GM18909 (cell line): ENCODE data around the gene CD164L2.
"Not testable (repeated sequence)": the region's sequence is repeated elsewhere in the genome, so short reads cannot be mapped to it uniquely, and the experiment has no call there.

Experiments
- ATAC-seq: cut with Tn5 transposase; IDR thresholded peaks from one replicate; pipeline ENCODE4 v1.9.1; 2021; ENCODE audit warnings: mild to moderate bottlenecking; ENCODE audit not compliant: unreplicated experiment, poor library complexity

Gene CD164L2

DNA sequence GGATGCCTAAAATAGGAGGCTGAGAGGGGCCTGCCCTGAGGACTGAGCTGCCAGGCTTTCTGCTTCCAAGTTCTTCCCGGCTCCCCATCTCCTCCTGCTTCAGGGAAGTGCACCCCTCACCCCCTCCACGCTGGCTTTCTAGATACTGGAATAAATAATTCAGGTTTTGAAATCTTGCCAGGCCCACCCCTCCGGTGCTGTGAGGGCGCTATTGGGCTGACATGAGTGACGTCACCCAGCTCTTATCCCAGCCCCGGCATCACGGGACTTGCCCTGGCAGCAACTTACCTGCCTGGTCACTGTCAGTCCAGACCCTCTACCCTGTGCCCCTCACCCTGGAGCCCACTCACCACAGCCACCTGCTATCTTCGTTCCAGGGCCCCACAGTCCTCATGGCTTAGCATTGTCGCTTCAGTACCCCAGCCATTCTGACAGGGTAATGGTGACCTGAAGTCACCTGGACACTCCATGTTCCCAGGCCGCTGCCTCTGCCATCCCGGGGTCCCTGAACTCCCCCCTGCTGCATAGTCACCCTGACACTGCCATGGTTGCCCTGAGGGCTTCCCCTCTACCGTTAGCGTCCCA lies 8.5 kb upstream of the CD164L2 start:
- ATAC-seq, result no peak

GRCh38 chr1:27388337-27389005 lies 5.3 kb upstream of the CD164L2 start:
- no peak for ATAC-seq

DNA sequence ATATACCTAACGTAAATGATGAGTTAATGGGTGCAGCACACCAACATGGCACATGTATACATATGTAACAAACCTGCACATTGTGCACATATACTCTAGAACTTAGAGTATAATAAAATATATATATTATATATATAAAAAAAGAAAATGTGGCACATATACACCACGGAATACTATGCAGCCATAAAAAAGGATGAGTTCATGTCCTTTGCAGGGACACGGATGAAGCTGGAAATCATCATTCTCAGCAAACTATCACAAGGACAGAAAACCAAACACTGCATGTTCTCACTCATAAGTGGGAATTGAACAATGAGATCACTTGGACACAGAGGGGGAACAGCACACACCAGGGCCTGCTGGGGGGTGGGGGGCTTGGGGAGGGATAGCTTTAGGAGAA lies 1.7 kb upstream of the CD164L2 start:
- not testable (repeated sequence) for ATAC-seq

- no peak for ATAC-seq
Measured at GRCh38 chr1:27383661-27384060, 528 bp upstream of the CD164L2 start.

DNA sequence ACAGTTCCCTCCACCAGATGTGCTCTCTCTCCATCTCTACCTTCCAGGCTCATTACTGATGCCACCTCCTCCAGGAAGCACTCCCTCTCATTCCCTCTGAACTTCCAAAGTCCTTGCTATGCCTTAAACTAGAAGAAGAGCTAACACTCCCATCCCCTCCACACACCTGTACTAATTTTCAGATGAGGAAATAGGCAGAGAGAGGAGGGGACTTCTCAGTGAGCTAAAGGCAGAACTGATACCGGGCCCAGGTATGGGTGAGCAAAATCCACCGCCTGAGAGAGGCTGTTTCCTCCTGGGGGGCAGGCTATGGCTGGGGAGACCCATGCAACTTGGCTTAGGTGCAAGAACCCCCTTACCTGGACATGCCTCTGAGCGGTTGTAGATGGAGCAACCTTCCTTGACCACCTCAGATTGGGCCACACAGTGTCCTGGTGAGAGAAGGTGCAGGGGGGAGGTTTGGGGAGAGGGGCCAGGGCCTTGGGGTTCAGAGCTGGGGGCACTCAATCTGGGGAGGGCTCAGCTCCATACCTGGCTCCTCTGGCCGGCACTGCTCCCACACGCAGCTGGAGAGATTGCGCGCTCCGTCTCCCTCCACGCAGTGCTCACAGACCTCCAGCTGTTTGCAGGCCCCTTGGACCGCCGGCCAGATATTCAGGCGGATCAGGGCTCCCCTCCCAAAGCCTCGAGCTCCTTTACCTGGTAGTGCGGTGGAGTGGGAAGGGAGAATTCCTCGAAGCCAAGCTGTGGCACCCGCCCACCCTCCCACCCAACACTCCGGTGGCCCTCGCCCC lies 967 bp downstream of the CD164L2 start:
- no peak for ATAC-seq

DNA sequence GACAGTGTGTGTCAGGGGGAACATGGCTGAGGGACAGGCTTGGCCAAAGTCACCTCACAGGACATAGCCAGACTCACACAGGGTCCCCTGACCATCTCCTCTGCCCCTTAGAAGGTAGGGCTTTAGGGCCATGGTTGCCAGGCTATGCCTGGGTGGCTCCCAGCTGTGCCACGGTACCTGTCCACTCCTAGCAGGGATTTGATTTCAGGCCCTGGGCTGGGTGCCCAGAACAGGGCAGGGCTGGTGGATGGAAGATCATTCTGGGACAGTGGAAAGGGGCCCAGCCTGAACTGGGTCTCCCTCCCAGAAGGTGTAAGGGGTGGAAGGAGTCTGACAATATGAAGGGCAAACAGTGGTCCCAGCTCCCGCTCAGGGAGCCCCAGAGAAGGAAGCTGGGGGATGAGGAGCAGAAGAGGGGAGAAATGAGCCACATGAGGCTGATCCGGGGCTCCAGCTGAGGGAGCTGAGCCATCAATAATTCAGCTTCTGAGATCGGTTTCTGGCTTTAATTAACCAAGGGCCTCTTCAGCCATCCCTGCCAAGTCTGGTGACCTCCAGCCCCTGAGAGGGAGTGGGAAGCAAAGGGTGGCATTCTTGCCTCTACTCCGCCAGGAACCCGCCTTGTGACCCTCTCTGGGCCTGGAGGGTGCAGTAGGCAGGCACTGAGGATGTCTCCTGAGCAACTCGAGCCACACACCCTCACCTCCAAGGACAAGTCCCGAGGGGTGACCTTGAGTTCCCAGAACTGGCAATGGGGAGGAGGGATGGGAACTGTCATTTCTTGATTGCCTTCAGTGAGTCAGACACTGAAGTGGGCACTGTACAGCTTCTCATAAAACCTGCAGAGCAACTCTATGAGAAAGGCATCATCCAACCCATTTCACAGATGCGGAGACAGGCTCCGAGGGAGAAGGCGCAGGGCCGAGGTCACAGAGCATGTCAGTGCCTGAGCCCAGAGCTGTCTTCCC lies 2.1 kb downstream of the CD164L2 start:
- no peak for ATAC-seq

DNA sequence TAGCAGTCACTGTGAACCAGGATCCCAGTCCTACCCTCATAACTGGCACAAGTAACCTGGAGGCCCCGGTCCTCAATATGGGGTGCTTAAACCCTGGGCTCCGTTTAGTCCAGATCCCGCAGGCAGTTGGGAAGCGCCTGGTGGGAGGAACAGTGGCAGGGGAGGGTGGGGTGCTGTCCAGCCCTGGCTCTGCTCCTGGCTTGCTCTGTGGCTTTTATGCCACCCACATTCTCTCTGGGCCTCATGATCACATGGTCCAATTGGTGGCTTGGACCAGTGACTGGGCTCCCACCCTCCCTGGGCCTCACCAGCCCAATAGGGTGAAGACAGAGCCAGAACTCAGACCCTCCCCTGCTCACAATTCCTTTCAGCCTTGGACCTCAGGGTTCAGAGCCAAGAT lies 2.9 kb downstream of the CD164L2 start:
- no peak for ATAC-seq

- ATAC-seq, result no peak
Measured at GRCh38 chr1:27379564-27380122, 3.5 kb downstream of the CD164L2 start.

GRCh38 chr1:27377760-27378495 lies 5.2 kb downstream of the CD164L2 start:
- no peak for ATAC-seq

DNA sequence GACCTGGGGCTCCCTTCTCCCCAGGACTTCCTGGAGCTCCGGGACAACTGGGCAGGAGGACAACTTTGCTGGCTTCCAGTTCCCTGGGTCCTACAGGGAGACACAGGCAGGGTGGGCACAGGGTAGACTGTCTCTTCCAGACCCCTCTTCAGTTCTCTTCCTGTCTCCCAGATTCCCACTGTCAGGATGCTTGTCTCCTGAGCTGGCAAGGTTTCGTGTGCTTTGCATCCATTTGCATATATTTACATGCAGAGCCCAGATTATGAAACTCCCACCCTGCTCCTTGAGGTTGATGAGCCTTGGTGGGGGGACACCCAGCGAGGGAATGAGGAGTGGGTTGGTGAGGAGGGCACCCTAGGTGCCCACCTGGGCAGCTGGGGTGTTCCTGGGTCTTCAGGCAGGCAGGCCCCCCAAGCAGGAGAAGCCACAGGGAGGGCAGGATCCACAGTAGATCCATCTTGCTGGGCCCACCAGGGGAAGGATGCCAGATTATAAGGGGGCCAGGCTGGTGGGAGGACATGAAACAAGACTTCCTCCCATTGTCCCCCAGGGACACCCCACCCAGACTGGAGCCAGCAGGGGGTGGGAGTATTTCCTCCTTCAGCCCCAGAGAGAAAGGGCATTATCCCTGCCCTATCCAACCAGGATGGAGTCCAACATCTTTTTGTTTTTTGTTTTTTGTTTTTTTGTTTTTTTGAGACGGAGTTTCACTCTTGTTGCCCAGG lies 8.6 kb downstream of the CD164L2 start, which contains the start of gene FCN3:
TSS of gene FCN3 (minus strand) at position 463 of the 725 bp plus-strand sequence. CDS start at position 457, 6 bp downstream.
- no peak for ATAC-seq

- no peak for ATAC-seq
Measured at GRCh38 chr1:27372808-27373690, 10.1 kb downstream of the CD164L2 start.

GRCh38 chr1:27372022-27372807 lies 10.9 kb downstream of the CD164L2 start:
- no peak for ATAC-seq

DNA sequence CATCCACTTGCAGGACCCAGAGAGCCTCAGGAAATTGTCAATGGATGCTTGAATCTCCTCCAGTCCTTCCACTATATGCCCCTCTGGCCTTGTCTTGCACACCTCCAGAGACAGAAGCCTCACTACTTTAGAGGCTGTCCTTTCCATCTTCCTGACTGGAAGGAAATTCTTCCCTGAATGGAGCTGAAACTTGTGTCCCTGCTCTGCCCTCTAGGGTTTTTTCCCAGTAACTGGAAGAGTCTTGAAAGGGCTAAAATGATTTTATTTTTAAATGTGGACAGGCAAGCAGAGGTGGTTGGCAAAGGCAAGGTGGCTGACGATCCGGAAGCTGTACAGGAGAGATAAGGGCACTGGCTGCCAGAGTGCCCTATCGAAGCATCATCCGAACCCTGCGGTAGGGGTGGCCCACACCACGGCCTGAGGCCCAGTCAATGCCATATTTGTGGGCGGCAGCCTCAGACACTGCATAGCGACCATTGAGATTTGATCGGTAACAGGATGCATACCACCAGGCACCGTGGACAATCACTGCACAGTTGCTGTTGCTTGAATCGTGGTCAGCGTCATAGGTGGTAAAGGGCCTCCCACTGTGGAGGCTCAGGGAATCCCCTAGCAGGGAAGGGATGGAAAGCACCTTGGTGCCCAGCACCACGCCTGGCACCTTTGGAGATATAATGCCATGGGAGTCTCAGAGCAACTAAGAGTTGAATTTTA lies 14.1 kb downstream of the CD164L2 start:
- ATAC-seq, result no peak

DNA sequence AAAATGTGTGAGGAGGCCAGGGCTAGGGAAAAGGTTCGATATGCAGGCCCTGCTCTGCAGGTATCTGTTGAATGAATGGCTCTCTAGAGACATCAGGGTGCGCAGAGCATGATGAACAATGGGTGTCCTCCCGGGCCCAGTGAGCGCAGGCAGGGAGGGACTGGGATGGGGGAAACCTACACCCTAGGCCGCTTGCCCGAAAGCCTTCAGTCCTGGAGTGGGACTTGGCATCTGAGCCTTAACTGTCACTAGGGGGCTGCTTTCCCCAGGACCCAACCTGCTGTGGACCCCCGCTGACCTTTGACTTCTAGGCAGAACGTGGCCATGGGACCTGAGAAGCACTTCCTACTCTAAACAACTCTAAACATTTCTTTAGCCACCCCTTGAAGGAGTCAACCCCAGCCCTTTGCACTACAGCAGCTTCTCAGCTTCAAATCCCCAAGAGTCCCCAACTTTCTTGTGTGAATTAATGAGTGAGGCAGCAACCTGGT lies 15.9 kb downstream of the CD164L2 start:
- ATAC-seq, result no peak

DNA sequence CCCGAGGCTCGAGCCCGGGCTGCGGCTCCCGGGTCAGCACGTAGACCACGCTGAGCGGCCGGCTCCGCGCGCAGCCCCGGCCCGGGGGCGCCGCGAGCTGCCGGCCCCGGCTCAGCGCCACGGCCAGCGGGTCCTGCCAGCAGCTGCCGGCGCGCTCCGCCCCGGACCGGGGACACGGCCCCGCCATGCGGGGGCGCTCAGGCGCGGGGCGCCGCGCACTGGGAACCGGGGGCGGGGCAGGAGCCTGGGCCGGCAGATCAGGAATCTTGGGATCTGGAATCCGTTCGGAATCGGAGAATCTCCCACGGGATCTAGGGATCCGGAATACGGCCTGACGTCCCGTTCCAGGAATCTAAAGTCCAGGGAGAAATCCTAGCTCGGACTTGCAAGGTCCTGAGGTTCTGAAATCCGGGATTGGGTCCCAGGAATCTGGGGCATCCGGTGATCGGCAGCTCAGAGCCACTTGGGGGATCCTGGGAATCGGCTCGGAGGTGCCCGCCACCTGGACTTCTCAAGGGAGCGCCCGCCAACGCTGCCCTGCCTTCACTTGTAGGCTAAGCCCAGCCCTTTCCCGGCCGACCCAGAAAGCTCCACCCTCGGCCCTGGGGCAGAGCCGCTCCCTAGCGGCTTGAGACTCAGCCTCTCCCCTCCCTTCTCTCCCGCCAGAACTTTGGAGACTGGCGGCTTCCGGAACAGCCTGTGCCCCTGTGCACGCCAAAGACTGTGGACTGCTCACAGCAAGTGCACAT lies 16.5 kb downstream of the CD164L2 start, which contains the start of gene MAP3K6:
TSS of gene MAP3K6 (minus strand) at position 551 of the 749 bp plus-strand sequence. CDS start at position 187, 364 bp downstream.
- peak; percentile 31 for ATAC-seq
